GM18951 (cell line): Measurements from ENCODE around the gene LAMC2.

Source experiments
- POLR2A ChIP-seq: IDR thresholded peaks from 4 replicates; pipeline ENCODE4 v1.6.1; 2011; ENCODE audit warnings: mild to moderate bottlenecking; ENCODE audit not compliant: insufficient read length, insufficient read depth; ENCODE audit errors: extremely low read depth
- in situ Hi-C: fragments of 300-500 bp; cut with MboI; formaldehyde crosslinking; loops from one replicate; pipeline ENCODE4 v1.12.0; 2022; ENCODE audit warnings: low sequenced_read_pairs, mixed read lengths, inconsistent platforms; ENCODE audit not compliant: unreplicated experiment

LAMC2 gene

DNA sequence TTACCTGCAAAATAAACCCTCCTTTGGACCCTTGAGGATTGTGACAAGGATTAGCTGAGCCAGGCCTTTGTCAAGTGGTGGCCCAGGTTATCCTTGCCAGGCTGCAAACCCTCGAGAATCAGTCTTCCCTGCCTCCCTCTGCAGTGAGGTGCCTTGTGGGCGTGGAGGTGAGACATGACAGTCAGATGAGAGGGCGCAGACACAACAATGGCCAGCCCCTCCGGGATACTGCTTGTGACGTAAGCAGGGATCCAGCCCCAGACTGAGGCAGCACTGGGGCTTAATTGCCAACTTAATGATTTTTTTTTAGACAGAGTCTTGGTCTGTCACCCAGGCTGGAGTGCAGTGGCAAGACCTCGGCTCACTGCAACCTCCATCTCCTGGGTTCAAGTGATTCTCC, 104.6 kb downstream of the LAMC2 start:
- in situ Hi-C loops = loop anchor here (25.0 kb wide), 1 partner anchor 622 kb away; no protein-coding TSS in a partner anchor
- no peak for TF ChIP-seq POLR2A

DNA sequence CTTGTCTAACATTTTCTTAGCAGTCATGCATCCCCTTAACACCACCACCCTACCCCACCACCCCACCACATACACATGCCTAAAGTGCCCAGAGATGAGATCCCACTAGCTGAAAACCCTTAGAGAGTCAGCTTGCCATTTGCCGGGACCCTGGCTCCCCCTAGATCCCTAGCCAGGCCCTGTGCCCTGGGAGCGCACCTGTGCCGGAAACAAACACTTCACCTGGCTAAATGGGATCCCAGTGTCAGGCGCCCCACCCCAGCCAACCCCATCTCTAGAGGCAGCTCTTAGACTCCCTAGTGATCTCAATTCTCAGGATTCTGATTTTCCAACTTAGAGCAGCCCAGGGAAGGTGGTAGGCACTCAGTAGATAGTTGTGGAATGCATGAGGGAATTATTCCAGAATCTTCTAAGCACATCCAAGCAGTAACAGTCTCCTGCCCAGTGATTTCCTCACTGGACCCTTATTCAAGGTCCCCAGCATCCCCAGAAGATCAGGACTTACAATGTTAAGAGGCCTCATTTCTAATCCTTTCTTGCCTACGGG, 105.2 kb downstream of the LAMC2 start:
- no peak for TF ChIP-seq POLR2A
- in situ Hi-C loops = loop anchor here (25.0 kb wide), 1 partner anchor 621 kb away; no protein-coding TSS in a partner anchor

DNA sequence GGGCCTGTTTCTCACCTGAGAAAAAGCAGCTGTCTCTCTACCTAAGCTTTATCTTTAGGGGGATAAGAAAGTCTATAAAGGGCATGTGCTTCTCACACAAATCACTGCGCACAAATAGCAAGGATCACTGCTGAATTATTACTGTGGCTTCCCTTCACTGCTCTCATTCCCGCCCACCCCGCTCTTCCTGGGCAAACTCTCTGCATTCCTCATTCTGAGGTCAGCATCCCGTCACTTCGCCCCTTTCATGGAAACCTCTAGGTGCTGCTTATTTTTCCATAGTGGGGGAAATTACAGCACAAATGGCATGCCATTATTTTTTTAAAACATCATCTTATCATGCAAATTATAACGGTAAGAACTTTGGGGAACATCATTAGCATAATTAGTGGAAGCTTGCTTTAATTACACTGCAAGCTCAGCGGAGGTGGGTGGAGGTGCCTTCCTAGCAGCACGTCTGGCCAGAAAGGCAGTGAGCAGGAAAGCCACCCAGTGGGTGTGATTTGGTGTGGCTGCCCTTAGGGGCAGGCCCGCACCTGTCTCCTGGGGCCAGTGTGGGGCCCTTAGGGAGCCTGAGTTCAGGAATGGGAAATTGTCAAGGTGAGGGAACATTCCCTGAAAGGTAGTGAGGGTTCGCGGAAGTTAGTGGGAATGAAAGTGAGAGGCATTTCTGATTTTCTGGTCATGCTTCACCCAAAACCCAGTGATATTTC, 105.9 kb downstream of the LAMC2 start:
- in situ Hi-C loops = loop anchor here (25.0 kb wide), 1 partner anchor 620 kb away; no protein-coding TSS in a partner anchor
- TF ChIP-seq POLR2A = no peak

DNA sequence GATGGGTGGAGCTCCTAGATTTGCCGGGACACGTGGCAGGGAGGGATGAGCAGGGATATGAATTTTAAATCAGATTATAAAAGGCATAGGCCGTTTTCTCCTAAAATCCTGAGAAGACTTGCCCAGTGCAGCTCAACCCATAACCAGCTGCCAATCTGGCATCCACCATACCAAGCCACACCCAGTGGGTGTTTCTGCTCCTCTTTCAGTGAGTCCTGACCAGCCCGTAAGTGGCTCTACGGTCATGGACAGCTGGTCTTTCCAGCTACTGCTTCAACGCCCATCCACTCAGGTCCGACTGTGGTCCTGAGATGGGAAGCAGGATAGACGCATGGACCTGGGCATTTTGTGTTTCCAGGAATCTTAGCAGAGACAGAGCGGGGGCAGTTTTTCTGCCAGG, 107.2 kb downstream of the LAMC2 start:
- no peak for TF ChIP-seq POLR2A
- in situ Hi-C loops = loop anchor here (25.0 kb wide), 1 partner anchor 619 kb away; no protein-coding TSS in a partner anchor

DNA sequence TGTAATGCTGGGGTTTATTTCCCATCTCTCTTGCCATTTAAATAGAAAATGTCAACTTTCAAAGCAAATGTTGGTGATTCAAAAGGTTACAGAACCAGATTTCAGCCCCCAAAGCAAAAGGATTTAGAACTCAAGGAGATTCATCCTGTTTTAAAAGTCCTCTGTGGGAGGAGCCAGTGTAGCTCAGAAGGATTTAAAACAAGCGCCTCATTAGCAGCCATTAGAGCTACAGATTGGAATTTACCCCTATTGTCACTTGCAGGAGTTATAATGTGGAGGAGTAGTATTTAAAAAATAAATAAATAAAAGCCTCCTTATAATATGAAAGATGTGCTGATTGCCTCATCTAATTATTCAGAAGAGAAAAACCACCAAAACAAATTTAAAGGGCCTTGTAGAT, 107.8 kb downstream of the LAMC2 start:
- no peak for TF ChIP-seq POLR2A
- in situ Hi-C loops = loop anchor here (25.0 kb wide), 1 partner anchor 618 kb away; no protein-coding TSS in a partner anchor
